GM19240 (cell line): Measurements from ENCODE around the gene CD274.
"Not testable (repeated sequence)": the region's sequence is repeated elsewhere in the genome, so short reads cannot be mapped to it uniquely, and the experiment has no call there.

ENCODE experiments used
- DNase-seq: peaks from one replicate; pipeline ENCODE4 v3.0.0; 2011; ENCODE audit warnings: low spot score; ENCODE audit not compliant: insufficient read length

The CD274 gene

GRCh38 chr9:5450359-5451091 lies at the start of gene CD274:
Gene CD274, plus strand, starts transcription at chr9:5450542. Its CDS starts 5,572 bp downstream, at chr9:5456114.
- DNase-seq = no peak

- no peak for DNase-seq
Observed at GRCh38 chr9:5402217-5402616, 48.1 kb upstream of the CD274 start.

- DNase-seq = no peak
Observed at GRCh38 chr9:5408596-5408995, 41.7 kb upstream of the CD274 start.

DNA sequence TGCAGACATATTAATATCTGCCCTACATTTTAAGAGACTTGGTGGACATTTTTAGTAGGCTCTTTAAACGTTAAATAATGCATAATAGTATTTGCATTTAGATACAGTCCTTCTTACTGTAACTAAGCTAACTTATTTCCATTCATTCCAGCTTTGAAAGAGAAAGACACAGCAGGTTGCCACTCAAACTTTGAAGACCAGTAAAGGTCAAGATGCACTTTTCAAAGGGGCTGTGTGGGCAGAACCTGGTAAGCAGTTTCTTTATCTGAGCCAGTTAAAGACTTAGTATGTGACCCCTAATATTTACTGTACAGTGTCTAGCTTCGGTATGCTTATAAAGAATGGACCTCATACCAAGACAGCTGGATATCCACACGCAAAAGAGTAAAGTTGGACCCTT lies 33.4 kb upstream of the CD274 start:
- no peak for DNase-seq

GRCh38 chr9:5418481-5418880 lies 31.9 kb upstream of the CD274 start:
- DNase-seq = no peak

DNA sequence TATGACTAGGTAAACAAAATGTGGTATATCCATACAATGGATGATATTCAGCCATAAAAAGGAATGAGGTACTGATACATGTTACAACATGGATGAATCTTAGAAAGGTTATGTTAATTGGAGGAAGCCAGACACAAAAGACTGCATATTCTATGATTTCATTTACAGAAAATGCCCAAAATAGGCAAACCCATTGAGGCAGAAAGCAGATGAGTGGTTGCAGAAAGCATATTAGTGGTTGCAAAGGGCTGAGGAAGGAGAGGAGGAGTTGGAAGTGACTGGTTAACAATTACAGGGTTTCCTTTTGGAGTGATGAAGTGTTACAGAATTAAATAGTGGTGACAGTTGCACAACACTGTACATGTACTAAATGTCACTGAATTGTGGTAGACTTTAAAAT lies 30.4 kb upstream of the CD274 start:
- DNase-seq = no peak

- no peak for DNase-seq
Observed at GRCh38 chr9:5421163-5421562, 29.2 kb upstream of the CD274 start.

GRCh38 chr9:5422276-5422675 lies 28.1 kb upstream of the CD274 start:
- no peak for DNase-seq

DNA sequence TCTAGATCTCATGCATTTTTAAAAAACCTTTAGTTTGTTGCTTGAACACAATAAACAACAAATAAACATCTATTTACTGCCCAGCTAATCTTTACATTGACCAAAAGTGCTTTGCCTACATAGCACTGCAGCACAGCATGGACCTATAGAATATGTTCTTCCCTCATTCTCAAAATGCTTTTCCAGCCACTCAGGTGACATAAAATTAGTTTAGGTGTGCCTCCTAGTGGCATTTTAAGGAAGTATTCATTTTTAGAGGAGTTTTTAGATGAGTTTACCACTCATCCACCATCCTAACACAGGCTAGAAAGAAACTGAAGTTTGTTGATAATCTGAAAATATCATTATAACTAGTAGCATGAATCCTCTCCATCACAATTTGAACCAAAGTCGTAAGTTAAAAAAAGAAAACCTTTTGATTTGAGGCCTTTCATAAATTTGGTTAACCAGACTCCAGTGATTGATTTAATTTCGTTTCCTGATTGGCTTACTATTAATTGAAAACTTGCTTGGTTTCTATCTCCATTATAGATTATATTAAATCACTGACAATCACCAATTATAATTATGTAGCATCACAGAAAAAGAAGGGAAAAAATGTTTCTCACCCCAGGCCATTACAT lies 25.2 kb upstream of the CD274 start:
- DNase-seq = no peak

GRCh38 chr9:5427005-5427404 lies 23.3 kb upstream of the CD274 start:
- DNase-seq = no peak

DNA sequence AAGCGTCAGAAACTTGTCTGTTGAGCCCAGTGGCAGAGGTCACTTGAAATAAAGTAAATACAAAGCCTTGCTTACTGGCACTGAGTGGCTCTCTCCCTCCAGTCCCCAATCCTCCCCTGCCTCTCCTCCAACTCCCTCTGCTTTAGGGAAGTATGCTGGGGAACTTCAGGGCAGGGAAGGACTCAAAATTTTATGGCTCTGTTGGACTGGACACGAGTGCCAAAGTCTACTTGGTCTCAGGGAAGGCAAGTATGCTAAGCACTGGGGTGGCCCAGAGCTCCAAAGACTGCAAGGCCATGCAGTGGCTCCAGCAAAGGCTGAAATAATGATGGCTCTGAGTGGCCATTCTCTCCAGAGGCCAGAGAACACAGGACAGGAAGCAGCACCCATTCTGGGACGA lies 22.2 kb upstream of the CD274 start:
- no peak for DNase-seq

DNA sequence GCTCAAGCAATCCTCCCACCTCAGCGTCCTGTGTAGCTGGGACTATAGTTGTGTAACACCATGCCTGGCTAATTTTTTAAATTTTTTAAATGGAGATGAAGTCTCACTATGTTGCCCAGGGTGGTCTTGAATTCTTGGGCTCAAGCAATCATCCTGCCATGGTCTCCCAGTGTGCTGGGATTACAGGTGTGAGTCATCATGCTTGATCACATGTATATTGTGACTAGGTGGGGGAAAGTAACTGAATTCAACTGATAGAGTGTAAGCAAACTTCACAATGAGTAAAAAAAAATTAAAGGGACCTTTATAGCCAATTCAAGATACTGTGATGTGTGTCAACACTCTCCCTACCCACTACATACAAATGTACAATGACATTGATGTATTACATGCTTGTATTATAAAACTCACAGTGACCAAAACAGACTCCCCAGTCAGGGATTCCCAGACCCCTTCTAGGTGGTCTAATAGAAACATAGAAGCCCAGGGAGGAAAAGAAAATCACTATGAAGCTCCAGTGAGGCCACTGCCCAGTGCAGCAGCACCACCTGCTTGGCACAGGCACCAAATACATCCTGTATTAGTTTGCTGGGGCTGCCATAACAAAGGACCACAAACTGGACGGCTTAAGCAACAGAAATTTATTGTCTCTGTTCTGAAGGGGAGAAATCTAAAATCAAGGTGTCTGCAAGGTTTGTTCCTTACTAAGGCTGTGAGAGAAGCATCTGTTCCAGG lies 21.4 kb upstream of the CD274 start:
- no peak for DNase-seq

- no peak for DNase-seq
Observed at GRCh38 chr9:5429873-5430564, 20.3 kb upstream of the CD274 start.

- no peak for DNase-seq
Observed at GRCh38 chr9:5430912-5431311, 19.4 kb upstream of the CD274 start.

- not testable (repeated sequence) for DNase-seq
Observed at GRCh38 chr9:5432890-5433289, 17.5 kb upstream of the CD274 start.

DNA sequence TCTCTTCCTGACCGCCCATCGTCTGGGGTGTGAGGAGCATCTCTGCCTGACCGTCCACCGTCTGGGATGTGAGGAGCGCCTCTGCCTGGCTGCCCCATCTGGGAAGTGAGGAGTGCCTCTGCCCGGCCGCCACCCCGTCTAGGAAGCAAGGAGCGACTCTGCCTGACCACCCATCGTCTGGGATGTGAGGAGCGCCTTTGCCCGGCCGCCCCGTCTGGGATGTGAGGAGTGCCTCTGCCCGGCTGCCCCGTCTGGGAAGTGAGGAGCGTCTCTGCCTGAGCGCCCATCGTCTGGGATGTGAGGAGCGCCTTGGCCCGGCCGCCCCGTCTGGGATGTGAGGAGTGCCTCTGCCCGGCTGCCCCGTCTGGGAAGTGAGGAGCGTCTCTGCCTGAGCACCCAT lies 17.0 kb upstream of the CD274 start:
- not testable (repeated sequence) for DNase-seq

GRCh38 chr9:5433841-5434810 lies 16.2 kb upstream of the CD274 start:
- DNase-seq = not testable (repeated sequence)

DNA sequence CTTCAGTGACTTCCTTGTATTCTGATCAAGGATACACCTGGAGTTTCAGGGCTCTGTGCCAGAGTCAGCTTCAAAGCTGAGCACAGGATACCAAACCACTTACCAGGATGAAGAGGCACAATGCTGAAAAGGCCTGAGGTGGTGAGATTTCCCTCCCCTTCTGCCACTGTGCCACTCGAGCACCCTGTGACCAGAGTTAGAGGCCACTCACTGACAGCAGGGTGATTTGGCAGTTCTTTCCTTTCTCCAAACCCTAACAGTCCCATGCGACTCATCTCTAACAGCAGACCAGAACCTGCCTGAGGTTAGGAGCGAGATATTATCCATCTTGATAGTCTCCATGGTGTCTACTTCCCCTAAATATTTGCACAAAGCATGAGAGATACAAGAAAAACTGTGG lies 14.4 kb upstream of the CD274 start:
- DNase-seq = no peak

DNA sequence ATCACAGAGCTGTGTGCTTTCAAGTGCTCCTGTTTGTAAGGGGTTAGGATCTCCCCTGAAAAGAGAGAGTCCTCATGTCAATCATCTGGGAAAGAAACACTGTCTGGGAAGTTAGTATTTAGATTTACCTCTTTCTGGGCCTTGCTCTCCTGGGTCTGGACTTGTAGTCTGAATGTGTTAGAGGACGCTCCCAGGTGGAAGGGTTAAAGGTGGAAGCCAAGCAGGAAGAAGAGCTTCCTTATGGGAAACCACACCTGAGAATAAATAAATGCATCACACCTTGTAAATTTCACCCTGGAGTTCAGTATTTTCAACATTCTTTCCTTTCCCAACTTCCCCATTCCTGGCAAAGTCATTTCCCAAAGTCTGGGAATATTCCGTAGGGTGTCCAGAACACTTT lies 13.9 kb upstream of the CD274 start:
- no peak for DNase-seq
